Erythroblast (primary cell): Measurements from ENCODE around the gene FHIP1A.

ENCODE experiments used
- GATA1 ChIP-seq: IDR thresholded peaks from 2 replicates; pipeline ENCODE4 v1.6.1; 2011; ENCODE audit warnings: low read depth, mild to moderate bottlenecking, control low read depth, low read length, moderate library complexity
- POLR2A ChIP-seq: IDR thresholded peaks from 2 replicates; pipeline ENCODE4 v1.6.1; 2011; ENCODE audit warnings: mild to moderate bottlenecking, low read length

GRCh38 chr4:151407018-151407417 is 2.0 kb upstream of the FHIP1A start:
- TF ChIP-seq POLR2A (no peak), GATA1 (no peak)
